ENCODE data around the gene PAQR6. TPM values are rescaled to one million over a fixed set of nuclear protein-coding genes. Genes with fewer than 3 reads are reported as not detected.

The PAQR6 gene
- total and polyA plus RNA-seq, 2 experiments from 2014 or later = 4.5 to 12.0 TPM

- H4K20me1 ChIP-seq (ENCODE audit: insufficient read depth, poor library complexity, severe bottlenecking) = no peaks in the 10 kb centered on the region
- H3K9me2 ChIP-seq (replicated peaks; ENCODE audit: insufficient read depth) = no peaks in the 10 kb centered on the region
- TF ChIP-seq, protein P1, sequence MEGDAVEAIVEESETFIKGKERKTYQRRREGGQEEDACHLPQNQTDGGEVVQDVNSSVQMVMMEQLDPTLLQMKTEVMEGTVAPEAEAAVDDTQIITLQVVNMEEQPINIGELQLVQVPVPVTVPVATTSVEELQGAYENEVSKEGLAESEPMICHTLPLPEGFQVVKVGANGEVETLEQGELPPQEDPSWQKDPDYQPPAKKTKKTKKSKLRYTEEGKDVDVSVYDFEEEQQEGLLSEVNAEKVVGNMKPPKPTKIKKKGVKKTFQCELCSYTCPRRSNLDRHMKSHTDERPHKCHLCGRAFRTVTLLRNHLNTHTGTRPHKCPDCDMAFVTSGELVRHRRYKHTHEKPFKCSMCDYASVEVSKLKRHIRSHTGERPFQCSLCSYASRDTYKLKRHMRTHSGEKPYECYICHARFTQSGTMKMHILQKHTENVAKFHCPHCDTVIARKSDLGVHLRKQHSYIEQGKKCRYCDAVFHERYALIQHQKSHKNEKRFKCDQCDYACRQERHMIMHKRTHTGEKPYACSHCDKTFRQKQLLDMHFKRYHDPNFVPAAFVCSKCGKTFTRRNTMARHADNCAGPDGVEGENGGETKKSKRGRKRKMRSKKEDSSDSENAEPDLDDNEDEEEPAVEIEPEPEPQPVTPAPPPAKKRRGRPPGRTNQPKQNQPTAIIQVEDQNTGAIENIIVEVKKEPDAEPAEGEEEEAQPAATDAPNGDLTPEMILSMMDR (IDR thresholded peaks at IDR 0.05; ENCODE audit: poor library complexity) = no peak
- TF ChIP-seq EZH2 (IDR thresholded peaks at IDR 0.05; ENCODE audit: borderline replicate concordance) = no peak
- H3K4me2 ChIP-seq = peak overlapping the region; percentile 70
- DNase-seq (ENCODE audit: low spot score) = no peak
- no peaks in the 10 kb centered on the region for H3K9me3 ChIP-seq (ENCODE audit: low read depth)
- H3K4me1 ChIP-seq (ENCODE audit: insufficient read depth) = peaks cover 24% of the 10 kb centered on the region
- 97% methylated on average over 8 of the region's 8 CpGs for WGBS (ENCODE audit: low lambda C conversion rate, missing lambda C conversion rate)
- peak overlapping the region; percentile 85 for H3K27ac ChIP-seq
- peaks cover 31% of the 10 kb centered on the region for H3K79me2 ChIP-seq
- H3K36me3 ChIP-seq (replicated peaks; ENCODE audit: insufficient read depth, low read depth) = no peaks in the 10 kb centered on the region
- no peaks in the 10 kb centered on the region for H3K27me3 ChIP-seq
- H3K4me3 ChIP-seq = no peak overlapping the region
- H2AFZ ChIP-seq = no peak overlapping the region
These were observed 45.2 kb upstream of the PAQR6 start for GRCh38 chr1:156293098-156293434.

DNA sequence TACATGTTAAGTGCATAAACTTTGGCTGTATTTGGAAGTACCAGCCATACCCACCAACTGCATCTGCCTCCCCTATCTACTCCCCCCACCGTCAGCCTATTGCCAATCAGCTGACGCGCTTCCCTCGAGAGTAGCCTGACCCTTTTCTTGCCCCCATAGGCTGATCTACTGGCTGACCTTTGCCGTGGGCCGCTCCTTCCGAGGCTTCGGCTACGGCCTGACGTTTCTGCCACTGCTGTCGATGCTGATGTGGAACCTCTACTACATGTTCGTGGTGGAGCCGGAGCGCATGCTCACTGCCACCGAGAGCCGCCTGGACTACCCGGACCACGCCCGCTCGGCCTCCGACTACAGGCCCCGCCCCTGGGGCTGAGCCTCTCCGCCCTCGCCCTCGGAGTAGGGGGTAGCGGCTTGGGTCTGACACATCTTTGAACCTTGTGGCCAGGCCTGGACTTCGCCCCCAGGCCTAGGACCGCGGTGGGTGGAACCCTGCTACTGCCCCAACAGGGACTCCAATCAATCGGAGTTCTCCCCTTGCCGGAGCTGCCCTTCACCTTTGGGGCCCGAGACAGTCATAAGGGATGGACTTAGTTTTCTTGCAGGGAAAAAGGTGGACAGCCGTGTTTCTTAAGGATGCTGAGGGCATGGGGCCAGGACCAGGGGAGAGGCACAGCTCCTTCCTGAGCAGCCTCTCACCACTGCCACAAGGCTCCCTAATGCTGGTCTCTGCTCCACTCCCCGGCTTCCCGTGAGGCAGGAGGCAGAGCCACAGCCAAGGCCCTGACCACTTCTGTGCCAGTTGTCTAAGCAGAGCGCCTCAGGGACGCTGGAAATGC is 43.6 kb upstream of the PAQR6 start:
- Histone ChIP-seq H3K4me3 (no peak overlapping the region), H3K27me3 (no peaks in the 10 kb centered on the region), H3K36me3 (replicated peaks; ENCODE audit: insufficient read depth, low read depth) (no peaks in the 10 kb centered on the region), H3K9me2 (replicated peaks; ENCODE audit: insufficient read depth) (no peaks in the 10 kb centered on the region), H3K4me2 (peak overlapping the region; percentile 70), H3K4me1 (ENCODE audit: insufficient read depth) (peaks cover 24% of the 10 kb centered on the region), H3K9me3 (ENCODE audit: low read depth) (no peaks in the 10 kb centered on the region), H2AFZ (peak overlapping the region; percentile 30), H3K27ac (peak overlapping the region; percentile 85), H4K20me1 (ENCODE audit: insufficient read depth, poor library complexity, severe bottlenecking) (no peaks in the 10 kb centered on the region), H3K79me2 (peaks cover 31% of the 10 kb centered on the region)
- TF ChIP-seq EZH2phosphoT487 (IDR thresholded peaks at IDR 0.05; ENCODE audit: low read depth, severe bottlenecking, unreplicated experiment) = no peak
- TF ChIP-seq, protein P1 (IDR thresholded peaks at IDR 0.05; ENCODE audit: poor library complexity) = no peak
- WGBS (ENCODE audit: low lambda C conversion rate, missing lambda C conversion rate) = 16% methylated on average over 37 of the region's 37 CpGs
- peak; percentile 97 for DNase-seq (ENCODE audit: low spot score)

DNA sequence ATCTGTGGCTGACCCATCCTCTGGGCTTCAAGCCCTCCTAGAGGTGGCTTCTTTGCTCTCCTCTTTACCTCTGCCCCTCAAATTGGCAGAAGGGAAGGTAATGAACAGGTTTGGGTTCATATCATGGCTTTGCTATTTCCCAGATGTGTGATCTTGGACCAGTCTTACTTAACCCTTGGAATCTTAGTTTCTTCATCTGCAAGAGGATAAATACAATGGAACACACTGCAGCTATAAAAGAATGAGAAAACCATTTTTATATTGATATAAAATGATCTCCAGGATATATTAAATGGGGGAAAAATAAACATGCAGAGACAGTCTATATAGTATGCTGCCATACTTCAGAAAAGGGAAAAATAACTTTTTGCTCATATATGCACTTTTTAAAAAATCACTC is 42.0 kb upstream of the PAQR6 start:
- no peaks in the 10 kb centered on the region for H3K9me3 ChIP-seq (ENCODE audit: low read depth)
- DNase-seq (ENCODE audit: low spot score) = no peak
- H3K4me2 ChIP-seq = no peak overlapping the region
- no peak overlapping the region for H3K27ac ChIP-seq
- TF ChIP-seq EZH2phosphoT487 (IDR thresholded peaks at IDR 0.05; ENCODE audit: low read depth, severe bottlenecking, unreplicated experiment) = no peak
- TF ChIP-seq, protein P1 (IDR thresholded peaks at IDR 0.05; ENCODE audit: poor library complexity) = no peak
- no peak for TF ChIP-seq EZH2 (IDR thresholded peaks at IDR 0.05; ENCODE audit: borderline replicate concordance)
- H2AFZ ChIP-seq = no peak overlapping the region
- H3K9me2 ChIP-seq (replicated peaks; ENCODE audit: insufficient read depth) = no peaks in the 10 kb centered on the region
- H3K79me2 ChIP-seq = peaks cover 26% of the 10 kb centered on the region
- no peaks in the 10 kb centered on the region for H3K36me3 ChIP-seq (replicated peaks; ENCODE audit: insufficient read depth, low read depth)
- peaks cover 23% of the 10 kb centered on the region for H3K4me1 ChIP-seq (ENCODE audit: insufficient read depth)
- H4K20me1 ChIP-seq (ENCODE audit: insufficient read depth, poor library complexity, severe bottlenecking) = no peaks in the 10 kb centered on the region
- H3K27me3 ChIP-seq = no peaks in the 10 kb centered on the region
- H3K4me3 ChIP-seq = no peak overlapping the region
